Body of pancreas (tissue), 4 donors: ENCODE results near the gene F2R.

ENCODE experiments used
- CTCF ChIP-seq, 7 experiments: fragments of 450-650 bp in 4 of 7; fragments of 200-600 bp in 3 of 7; sonication (generic) in 3 of 7; IDR thresholded peaks; one replicate each; pipeline ENCODE4 v1.5.1; 2016 to 2019; ENCODE audit warnings: antibody characterized with exemption in 7 of 7
- POLR2A ChIP-seq, 3 donors: fragments of 450-650 bp; IDR thresholded peaks; one replicate each; pipeline ENCODE4 v1.6.1; 2016; ENCODE audit warnings: antibody characterized with exemption in 3 of 3, mild to moderate bottlenecking in 2 of 3

GRCh38 chr5:76776391-76776790 lies 60.5 kb downstream of the F2R start:
- TF ChIP-seq CTCF (IDR thresholded peaks at IDR 0.05) (no peak), POLR2A (IDR thresholded peaks at IDR 0.05) (no peak)
